Measurements from ENCODE around the gene CASK.

The CASK gene

GRCh38 chrX:41824551-41824950 lies 98.8 kb downstream of the CASK start:
- no peak for DNase-seq

DNA sequence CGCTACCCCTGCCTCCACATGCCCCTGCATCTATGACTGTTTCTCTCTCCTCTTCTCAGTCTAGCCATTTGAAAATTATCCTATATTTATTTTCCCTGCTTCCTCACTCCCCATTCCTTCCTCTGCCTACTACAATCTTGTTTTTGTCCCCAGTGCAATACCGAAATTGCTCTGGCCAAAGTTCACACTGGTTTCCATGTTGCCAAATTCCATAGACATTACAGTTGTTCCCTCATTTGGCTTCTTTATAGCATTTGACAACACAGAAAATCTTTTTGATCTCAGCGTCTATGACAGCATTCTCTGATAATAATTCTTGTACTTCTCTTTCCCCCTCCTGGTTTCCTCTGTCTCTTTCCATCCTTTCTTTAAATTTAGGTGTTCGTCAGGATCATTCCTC lies 100.0 kb downstream of the CASK start:
- DNase-seq: no peak

DNA sequence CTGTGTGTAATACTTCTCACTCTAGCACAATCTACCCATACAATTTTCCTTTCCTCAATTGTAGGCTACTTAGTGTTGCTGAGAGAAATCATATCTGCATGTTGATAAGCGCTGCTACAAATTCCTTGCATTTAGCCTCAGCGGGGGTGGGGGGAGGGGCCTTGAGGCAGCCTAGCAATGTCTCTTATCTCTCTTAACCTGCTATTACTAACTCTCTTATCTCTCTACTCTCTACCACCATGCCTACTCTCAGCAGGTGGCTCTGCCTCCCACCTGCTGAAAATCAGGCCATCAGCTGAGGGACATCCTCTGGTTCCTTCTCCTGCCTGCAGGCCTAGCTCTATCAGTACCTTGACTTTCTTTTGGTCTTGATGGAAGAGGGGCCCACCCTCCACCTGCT lies 100.5 kb downstream of the CASK start:
- no peak for DNase-seq

GRCh38 chrX:41808047-41808446 lies 115.3 kb downstream of the CASK start:
- no peak for DNase-seq

- no peak for DNase-seq
Observed at GRCh38 chrX:41802958-41803357, 120.4 kb downstream of the CASK start.

DNA sequence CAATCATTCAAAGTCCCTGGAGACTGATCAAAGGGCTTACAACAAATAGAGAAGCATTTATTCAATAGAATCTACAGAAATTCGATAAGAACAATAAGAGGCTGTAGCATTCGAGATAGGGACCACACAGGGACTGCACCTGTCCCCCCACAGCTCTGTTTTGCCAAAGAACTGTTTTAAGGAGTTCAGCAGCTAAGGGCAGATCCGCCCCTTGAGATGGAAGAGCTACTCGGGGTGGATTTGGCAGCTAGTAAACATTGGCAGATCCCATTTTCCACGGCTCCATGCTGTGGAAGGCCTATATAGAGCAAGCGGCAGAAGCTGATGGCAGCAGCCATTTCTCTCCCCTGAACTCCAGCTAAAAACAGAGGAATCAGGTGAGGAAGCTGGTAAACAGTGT lies 123.7 kb downstream of the CASK start:
- DNase-seq: no peak

- no peak for DNase-seq
Observed at GRCh38 chrX:41796577-41796976, 126.8 kb downstream of the CASK start.

DNA sequence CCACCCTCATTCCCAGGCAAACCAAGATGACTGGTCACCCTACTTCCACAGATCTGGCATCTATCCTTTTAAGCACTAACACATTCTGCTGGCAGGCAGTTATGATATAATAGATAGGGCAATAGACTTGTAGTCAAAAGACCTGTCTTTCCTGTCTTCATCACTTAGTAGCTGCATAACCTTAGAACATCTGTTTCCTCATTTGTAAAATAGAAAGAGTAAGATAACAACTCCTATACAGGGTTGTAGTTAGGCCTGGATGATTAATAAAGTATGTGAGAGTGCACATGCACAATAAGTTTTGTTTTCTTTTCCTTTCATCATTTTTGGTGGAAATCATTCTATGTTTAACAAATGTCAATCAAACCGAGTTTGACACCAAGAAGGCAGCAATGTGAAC lies 127.3 kb downstream of the CASK start:
- no peak for DNase-seq

GRCh38 chrX:41789374-41789773 lies 134.0 kb downstream of the CASK start:
- no peak for DNase-seq

DNA sequence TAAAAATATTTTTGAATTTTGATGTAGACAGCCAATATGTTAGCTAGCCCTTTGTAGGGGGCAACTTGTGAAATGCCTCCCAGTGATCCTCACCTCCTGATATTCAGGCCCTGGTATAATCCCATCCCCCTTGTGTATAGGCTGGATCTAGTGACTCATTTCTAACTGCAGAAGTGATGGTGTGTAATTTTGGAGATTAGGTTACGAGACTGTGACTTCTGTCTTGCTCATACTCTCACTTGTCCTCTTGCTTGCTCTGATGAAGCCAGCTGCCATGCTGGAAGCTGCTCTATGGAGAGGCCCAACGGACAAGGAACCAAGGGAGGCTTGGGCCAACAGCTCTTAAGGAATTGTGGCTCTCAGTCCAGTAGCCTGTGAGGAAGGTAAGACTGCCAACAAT lies 137.7 kb downstream of the CASK start:
- DNase-seq: no peak

GRCh38 chrX:41781500-41781899 lies 141.9 kb downstream of the CASK start:
- peak; percentile 18 for DNase-seq

DNA sequence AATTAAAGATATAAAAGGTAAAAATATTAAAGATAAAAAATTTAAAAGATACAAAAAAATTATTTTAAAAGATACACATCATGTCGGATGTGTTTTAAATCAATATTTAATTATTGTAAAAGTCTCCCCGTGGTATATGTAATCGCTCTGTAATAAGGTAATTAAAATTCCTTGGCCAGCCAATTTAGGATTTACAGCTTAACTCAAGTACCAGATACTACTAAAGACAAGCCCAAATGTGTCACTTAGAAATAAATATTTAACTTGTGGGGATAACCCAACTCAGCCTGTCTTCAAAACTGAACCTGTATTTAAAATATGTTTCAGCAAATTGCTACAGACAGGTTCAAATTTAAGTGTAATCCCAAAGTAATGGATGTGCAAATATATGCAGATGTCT lies 143.4 kb downstream of the CASK start:
- DNase-seq: no peak

DNA sequence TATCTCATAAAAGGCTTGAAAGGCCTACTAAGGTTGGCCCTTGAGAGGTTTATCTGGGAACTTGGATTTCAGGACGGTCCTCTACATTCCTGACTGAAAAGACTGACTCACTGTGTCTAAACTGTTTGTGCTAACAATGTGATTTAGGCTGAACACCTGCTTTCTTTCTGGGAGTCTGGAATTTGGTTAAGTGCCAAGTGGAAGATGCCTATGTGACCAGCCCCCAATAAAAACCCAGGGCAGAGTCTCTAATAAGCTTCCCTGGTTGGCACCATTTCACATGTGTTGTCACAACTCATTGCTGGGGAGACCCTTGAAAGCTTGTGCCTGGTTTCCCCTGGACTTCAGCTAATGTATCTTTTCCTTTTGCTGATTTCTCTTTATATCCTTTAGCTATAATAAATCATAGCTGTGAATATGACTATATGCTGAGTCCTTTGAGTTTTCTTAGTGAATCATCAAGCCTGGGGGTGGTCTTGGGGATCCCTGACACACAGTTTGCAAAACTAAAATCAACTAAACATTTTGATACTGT lies 144.3 kb downstream of the CASK start:
- DNase-seq: peak; percentile 21

- DNase-seq: no peak
Observed at GRCh38 chrX:41761702-41762101, 161.7 kb downstream of the CASK start.

- no peak for DNase-seq
Observed at GRCh38 chrX:41761169-41761568, 162.2 kb downstream of the CASK start.

DNA sequence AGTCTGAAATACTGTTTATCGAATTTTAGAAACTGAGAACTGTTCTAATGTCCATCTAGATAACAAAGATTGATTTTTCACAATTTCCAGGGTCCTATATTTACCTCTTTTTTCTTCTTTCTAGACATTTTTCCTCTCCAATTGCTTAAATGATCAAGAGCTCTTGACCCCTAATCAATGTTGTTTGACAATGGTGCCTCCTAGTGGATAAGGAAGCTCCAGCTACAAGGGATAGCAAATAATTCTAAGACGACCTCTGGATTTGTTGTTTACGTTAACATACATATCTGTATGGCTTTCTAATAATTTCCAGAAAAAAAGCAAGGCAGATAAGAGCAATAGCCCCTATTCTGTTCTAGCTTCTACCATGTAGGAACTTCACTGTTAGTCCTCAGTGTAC lies 163.5 kb downstream of the CASK start:
- DNase-seq: no peak

DNA sequence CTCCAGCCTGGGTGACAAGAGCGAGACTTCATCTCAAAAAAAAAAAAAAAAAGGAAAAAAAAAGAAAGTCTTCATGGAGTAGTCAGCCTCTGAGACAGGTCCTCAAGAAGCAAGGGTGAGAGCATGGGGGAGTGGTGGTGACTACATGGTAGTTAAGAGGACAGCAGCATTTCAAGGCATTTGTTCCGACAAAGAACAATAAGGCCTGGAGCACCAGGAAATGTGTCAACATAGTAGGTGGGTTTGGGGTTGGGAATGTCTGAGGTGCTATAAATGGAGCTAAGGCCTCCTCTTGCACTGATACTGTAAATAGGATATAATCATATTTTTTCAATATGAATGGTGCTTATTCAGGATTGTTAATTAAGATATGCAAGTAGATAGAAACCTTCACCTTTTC lies 165.0 kb downstream of the CASK start:
- no peak for DNase-seq

GRCh38 chrX:41750716-41751115 lies 172.6 kb downstream of the CASK start:
- no peak for DNase-seq

- DNase-seq: no peak
Observed at GRCh38 chrX:41739871-41740270, 183.5 kb downstream of the CASK start.

DNA sequence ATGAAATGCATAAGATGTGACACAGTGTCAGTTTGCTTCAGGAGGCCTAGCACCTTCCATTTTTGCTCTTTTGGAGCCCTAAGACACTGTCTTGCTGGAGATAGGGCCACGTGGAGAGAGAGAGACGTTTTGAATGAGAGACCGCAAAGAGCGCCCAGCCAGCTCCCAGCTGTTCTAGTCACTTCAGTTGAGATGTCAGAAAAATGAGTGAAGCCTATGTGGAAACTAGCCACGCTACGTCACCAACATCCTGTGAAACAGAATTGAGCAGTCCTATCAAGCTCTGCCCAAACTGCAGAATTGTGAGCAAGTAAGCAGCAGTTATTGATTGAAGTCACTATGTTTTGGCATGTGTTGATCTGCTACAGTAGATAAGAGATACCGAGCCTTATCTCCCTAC lies 186.3 kb downstream of the CASK start:
- no peak for DNase-seq

GRCh38 chrX:41734530-41734929 lies 188.8 kb downstream of the CASK start:
- no peak for DNase-seq

DNA sequence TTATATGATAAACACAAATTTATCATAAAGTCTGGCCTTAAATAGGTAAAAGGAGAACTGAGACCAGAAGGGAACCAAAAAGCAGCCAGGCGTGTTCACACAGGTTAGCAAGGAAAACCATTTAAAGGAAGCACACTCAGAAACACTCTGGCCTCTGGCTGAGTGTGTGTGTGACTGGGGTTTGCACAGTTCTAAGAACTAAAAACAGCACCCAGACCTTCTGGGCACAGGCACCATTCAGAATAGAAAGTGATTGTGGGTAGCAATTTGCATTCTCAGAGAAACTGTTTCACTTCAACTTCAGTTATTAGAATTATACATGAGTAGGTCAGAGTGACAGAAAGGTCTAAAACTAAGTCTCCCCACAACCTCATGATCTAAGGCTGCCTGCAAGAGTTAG lies 189.4 kb downstream of the CASK start:
- DNase-seq: no peak

DNA sequence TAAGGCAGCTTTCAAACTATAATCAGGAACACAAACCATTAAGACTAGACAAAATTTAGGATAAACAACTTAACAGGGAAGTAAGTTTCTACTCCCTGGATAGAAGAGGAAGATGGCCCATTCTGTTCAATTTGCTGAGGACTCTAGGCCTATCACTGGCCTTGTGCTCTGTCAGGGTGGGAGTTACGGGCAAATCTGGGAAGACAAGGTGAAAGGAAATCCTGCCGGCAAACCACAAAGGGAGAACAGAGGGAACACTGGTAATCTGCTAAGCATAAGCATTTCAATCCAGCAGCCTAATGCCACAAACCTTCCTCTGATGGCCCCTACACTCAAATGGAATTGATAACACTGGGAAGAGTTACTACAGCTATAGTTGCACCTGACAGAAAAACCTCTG lies 191.1 kb downstream of the CASK start:
- DNase-seq: no peak

DNA sequence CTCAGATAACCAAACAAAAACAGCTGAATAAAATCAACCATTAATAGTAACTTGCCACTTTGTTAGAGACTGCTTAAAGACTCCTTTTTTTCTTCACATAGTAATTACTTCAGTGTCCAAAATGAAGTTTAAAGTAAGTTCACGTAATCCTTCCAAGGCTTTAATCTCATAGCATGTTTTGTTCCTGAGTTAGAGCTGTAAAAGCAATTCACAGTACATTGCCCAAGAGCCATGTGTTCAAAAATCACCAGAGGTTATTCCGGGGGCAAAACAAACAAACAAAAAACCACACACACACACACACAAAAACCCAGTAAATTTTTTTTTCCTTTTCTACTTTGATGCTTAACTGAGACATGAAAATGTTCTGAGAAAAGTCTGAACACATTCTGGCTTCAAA lies 193.3 kb downstream of the CASK start:
- no peak for DNase-seq

DNA sequence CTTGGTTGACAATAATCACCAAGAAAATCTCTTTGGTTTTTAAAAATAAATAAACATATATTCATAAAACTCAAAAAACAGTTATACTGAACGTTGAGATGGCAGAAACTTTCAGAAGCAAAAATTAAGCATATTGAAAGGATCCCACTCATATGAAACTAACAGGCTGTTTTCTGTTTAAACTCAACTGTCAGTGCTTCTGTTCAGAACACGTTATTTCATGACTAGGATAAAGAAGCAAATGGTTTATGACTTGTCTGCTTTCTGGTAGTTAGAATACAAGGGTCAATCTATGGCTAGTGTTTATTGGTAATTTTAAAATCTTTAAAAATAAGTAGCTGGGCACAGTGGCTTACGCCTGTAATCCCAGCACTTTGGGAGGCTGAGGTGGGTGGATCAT lies 195.2 kb downstream of the CASK start:
- no peak for DNase-seq

GRCh38 chrX:41723826-41724225 lies 199.5 kb downstream of the CASK start, which contains the start of gene GPR82:
Gene GPR82, plus strand, starts transcription at chrX:41724181. Its CDS starts 2,846 bp downstream, at chrX:41727027.
- DNase-seq: no peak

Data from NCI-H345 (cell line).